Activated naive CD4-positive, alpha-beta T cell (primary cell): ENCODE results near the gene ACTMAP.

Experiments used
- DNase-seq, 4 experiments: peaks; one replicate each; lab custom pipeline; 2025; lab: John Stamatoyannopoulos, UW

ACTMAP gene

DNA sequence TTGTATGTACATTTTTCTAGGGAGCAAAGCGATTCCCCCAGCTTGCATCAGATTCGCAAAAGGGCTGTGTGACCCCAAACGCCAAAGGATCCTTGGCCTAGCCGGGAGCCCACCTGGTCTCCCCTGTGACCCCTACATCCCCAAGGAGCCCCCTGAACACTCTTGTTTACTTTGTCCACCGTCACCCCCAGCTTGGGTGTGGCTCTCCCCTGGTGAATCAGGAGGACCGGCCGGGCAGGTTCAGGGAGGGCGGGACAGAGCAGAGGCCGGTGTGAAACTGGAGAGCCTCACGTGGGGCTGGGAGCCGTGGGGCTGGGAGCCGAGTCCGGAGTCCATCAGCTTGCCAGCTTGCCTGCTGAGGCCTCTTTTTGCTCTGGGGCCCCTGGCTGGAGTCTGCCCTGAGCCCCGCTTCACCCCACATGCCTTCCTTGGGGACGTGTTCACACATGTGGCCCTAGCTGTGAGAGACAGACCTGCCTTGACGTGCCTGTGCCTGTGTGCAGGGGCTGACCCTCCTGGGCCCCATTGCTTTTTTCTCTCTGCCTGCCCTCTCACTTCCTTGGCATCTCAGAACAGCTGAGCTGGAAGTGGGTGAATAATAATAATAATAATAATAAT is 31.4 kb downstream of the ACTMAP start:
- DNase-seq, result no peak

DNA sequence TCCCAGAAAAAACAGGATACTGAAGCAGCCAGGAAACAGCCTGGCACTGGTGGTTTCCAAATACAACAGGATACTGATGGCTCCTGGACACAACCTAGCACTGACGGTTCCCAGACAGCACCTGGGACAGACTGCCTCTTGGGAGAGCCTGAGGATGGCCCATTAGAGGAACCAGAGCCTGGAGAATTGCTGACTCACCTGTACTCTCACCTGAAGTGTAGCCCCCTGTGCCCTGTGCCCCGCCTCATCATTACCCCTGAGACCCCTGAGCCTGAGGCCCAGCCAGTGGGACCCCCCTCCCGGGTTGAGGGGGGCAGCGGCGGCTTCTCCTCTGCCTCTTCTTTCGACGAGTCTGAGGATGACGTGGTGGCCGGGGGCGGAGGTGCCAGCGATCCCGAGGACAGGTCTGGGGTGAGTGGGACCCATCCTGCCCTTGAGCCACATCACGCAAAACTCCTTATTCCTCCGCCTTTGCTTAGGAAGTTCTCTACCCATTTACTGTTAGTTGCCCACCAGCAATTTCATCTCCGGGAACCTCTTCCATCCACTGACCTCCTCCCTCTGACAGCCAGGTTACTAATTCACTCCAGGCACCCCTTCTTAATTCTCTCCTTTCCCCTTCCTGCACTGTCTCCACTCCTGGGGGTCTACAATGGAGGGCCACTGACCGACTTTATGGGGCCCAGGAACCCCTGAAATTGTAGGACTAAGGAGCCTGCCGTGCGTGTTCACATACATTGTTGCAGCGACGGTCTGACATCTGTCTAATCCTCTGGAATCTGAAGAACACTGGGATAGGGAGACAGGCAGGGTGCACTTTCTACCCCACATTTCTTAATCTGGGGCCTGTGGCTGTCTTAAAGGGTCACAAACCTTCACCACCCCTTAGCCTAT is 32.1 kb downstream of the ACTMAP start:
- no peak for DNase-seq

DNA sequence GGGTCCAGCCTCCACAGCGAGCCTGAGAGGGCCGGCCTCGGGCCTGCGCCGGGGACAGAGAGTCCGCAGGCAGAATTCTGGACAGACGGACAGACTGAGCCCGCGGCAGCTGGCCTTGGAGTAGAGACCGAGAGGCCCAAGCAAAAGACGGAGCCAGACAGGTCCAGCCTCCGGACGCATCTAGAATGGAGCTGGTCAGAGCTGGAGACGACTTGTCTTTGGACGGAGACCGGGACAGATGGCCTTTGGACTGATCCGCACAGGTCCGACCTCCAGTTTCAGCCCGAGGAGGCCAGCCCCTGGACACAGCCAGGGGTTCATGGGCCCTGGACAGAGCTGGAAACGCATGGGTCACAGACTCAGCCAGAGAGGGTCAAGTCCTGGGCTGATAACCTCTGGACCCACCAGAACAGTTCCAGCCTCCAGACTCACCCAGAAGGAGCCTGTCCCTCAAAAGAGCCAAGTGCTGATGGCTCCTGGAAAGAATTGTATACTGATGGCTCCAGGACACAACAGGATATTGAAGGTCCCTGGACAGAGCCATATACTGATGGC is 32.9 kb downstream of the ACTMAP start:
- no peak for DNase-seq

DNA sequence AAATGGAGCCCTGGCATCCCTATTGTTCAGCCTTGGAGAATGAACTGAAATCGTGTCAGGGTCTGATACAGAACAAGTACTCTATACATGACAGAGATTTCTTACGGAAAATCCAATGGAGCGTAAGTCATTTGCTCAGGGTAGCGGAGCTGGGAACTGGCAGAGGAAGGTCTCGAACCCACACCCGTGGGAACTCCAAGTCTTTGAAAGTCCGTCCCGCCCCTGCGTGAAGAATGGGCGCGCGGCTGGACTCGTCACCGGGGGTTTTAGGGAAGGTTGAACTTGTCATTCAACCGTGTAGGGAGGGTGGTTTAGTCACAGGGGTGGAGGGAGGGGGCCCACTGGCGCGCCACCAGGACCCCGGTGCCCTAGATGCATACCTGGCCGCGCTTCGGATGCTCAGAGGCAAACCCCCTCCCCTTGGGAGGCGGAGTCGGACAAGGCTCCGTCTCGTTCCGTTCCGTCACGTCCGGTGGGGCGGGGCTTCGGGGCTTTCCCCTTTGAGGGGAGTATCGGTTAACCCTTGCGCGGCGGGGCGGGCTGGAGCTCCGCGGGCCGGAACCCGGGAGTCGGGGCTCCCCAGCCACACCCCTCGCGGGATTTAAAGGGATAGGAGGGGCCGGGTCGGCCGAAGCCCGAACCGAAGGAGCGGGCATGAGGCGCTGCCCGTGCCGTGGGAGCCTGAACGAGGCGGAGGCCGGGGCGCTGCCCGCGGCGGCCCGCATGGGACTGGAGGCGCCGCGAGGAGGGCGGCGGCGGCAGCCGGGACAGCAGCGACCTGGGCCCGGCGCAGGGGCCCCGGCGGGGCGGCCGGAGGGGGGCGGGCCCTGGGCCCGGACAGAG is 33.6 kb downstream of the ACTMAP start, which contains the start of the genes COQ8B and ITPKC:
Gene COQ8B, minus strand, starts transcription at position 405 of the 843 bp plus-strand sequence. CDS start 2,254 bp downstream, outside the sequence.
Gene ITPKC, plus strand, starts transcription at position 631 of the 843 bp plus-strand sequence. Its CDS starts 24 bp downstream, at position 655.
- peak; percentile 96 to 100 (median 99) for DNase-seq

DNA sequence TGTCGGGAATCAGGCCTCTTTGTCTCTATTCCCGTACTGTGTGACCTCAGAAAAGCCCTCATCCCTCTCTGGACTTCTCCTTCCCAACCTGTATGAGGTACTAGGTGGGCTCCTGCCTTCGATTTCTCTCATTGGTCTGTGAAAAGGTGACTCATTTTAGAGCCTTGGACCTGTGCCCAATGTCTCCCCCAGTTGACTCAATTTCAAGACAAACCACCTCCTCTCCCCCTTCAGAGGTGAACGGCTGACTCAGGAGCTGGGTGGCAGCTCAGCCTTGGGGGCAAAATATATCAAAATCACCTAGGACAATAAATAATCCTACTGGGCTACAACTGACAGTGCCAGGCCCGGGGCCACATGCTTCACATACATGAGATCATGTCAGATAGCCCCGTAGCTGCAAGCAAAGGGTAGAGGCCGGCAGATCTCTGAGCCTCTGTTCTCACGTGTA is 34.2 kb downstream of the ACTMAP start:
- peak in 2 of 4 experiments; percentile 12 to 17 for DNase-seq

DNA sequence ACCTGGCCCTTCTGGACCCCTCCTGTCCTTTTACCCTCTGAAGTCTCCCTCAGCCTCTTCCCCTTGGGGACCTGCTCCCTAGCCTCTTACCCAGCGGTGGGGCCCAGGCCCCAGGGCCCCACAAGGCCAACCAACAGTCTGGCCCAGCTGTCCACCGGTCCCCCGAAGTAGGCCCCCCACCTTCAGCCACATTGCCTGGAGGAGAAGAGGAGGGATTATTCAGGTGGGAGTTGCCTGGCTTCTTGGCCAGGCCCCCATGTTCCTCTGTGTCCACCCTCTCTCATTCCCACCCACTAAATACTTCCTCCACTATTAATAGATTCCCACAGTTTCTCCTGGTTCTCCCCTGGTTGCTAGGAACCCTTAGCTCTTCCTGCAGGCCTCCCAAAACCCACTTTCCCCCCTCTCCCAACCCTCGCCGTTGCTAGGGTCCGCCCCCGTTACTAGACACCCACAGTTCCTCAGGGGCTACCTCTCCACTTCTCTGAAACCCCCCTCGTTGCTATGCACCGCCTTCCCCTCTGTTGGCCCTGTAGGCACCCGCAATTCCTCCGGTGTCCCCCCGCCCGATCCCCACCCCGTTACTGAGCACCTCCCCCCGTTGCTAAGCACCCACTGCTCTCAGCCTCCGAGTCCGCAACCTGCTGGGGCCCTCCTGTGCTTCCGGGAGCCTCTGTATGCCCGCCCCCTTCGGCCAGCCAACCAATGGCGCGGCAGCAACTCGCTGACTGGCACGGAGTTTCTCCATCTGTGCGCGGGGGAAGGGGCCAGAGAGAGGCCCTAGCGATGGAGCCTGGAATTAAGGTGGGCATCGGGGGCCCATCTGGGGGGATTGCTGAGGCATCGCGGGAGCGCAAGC is 35.6 kb downstream of the ACTMAP start:
- DNase-seq, result peak; percentile 77 to 91 (median 84)

DNA sequence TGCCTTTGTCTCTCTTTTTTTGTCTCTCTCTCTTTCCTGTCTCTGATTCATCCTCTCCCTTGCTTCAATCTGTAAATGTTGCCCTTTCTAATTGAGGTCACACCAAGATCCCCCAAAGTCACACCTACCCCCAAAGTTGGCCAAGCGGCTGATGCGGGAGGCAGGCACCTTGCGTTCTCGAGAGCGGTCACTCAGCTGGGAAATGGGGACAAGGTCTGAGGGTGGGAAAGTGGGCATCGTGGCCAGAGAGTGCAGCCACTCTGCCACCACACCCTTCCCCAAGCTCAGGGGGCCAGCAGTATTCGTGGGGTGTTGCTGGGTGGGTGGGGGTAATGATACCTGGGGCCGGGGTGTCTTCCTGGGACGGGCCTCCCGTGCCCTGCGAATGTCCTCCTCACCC is 36.3 kb downstream of the ACTMAP start:
- DNase-seq, result no peak

DNA sequence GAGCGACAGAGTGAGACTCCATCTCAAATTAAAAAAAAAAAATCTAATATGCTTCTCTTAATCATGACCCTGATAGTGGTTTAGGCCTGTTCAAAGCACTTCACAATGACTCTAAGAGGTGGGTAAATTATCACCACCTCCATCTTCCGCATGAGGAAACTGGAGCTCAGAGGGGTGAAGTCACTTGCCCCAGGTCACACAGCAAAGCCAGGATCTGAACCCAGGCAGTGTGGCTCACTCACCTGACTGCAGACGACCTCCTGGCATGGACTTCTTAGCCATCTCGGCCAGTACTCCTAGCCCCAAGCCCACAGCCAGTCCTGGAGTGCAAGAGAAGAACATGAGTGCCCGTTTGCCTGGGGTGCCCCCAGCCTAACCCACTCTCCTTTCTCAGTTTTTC is 40.5 kb downstream of the ACTMAP start:
- DNase-seq, result no peak

DNA sequence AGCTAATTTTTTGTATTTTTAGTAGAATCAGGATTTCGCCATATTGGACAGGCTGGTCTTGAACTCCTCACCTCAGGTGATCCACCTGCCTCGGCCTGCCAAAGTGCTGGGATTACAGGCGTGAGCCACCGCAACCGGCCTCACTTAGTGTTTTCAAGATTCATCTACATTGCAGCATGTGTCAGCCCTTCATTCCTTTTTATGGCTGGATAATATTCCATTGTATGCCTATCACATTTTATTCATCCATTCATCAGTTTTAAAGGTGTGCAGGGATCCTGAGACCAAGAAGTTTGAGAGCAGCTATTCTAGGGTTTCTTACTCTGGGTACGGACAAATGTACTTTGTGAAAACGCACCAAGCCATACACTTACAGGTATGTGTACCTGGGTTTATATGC is 42.7 kb downstream of the ACTMAP start:
- no peak for DNase-seq

DNA sequence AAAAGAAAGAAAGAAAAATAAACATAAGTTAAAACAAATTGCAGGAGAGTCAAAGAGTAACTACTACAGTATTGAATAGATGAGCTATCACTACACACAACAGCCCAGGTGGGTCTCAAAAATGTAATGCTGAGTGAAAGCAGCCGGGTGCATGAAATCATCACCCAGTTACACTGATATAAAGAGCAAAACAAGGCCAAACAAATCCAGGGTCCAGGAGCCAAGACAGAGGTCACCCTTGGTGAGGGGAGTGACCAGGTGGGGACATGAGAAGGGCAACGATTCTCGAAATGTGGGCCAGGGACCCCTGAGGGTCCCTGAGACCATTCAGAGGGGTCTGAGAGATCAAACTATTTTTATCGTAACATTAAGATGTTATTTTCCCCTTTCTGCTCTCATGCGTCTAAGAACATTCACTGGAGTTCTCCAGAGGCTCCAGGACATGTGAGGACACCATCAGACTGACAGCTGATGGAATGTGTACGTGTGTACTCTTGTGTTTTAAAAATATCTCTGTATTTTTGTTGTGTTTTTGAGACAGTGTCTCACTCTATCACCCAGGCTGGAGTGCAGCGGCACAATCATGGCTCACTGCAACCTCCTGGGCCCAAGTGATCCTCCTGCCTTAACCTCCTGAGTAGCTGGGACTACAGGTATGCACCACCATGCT is 44.2 kb downstream of the ACTMAP start:
- no peak for DNase-seq

DNA sequence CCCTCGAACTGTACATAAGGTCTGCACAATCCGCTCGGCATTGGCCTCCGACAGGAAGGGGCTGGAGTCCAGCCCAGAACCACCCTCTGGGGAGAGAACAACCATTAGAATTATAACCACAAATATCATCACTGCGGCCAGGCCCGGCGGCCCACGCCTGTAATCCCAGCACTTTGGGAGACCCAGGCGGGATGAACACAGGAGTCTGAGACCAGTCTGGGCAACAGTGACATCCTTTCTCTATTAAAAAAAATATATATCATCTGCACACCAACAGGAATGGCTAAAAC is 45.0 kb downstream of the ACTMAP start:
- DNase-seq, result no peak

DNA sequence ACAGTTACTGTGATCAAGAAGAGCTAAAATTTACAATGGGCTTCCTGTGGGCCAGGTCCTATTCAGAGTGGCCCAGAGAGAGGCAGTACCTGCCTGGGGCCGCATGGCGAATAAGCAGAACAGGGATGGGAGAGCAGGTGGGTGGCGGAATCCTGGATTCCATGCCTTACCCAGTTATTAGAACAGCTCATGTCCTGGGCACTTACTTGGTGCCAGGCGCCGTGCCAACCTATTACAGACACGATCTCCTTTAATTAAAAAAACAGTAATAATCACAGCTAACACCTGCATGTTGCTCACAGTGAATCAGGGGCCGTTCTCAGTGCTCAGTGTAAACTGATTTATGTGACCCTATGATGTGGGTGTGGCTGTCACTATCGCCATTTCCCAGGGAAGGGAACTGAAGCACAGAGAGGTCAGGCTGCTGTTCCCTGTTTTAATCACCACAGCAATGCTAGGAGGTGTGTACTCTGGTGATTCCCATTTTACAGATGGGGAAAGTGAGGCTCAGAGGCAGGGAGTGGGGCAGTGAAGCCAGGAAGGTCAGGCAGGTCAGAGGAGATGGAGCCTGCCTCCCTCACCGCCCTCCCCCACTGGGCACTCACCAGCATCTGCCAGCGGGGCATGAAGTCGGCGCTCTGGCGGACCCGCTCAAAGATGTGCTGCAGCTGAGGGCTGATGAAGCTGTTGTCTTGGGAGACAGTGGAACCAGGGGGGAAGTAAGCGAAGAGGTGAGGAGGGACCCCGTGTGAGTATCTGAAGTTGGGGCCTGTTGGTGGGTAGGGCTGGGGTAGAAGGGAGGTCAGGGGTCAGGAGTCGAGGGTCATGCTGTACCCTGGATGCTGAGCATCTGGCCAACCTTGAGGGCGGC is 45.6 kb downstream of the ACTMAP start:
- DNase-seq, result no peak

DNA sequence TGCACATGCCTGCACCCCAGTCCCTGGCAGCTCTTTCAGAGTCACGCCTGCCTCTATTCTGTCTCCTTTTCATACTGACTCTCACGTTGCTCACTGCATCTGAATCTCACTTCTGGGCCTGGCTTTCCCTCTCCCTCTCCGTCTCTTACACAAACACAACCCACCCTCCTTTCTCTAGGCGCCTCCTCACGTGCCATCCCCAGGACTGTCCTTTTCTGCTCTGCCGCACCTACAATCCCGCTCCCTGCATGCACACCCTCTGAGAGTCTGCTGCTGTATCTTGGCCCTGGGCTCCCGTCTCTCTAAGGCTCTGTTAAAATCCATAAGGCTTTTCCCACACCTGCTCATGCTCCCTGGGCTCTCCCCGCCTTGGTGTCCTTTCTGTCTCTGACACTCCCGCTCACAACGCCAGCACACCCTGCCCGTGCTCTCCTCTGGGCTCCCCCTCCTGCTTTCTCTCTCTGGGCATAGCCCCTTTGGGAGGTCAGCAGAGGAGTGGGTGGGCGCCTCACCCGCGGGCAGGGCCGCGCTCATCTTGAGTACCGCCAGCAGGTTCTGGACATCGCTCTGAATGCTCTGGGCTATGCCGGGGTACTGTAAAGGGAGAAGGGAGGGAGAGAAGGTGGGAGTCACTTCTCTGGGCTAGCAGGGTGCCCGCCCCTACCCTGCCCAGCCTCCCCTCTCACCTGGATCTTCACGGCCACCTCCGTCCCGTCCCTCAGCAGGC is 47.1 kb downstream of the ACTMAP start:
- DNase-seq, result no peak

DNA sequence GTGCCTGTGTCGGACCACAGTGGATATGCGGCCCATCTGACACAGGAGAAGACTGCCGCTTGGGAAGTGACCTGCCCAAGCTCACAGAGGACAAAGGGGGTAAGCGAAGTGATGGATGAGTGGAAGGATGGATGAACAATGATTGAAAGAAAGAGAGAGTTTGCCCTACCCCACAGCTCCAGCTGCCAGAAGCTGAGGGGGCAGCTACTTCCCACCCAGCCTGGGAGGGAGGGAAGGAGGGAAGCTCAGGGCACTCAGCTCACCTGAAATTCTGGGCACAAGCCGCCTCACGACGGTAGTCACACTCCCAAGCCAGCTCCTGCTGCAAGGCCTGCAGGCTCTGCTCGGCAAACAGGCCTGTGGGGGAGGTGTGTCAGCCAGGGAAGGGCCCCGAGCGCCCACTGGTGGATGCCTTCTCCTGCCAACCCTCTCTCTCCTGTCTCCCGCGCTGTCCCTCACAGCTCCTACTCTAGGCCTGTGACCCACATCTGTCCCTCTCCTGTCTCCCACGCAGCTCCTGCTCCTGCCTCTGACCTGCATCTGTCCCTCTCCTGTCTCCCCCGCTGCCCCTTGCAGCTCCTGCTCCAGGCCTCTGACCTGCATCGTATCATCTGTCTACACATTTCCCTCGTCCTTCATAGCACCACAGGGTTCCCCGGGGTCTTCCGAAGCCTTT is 47.8 kb downstream of the ACTMAP start:
- no peak for DNase-seq

DNA sequence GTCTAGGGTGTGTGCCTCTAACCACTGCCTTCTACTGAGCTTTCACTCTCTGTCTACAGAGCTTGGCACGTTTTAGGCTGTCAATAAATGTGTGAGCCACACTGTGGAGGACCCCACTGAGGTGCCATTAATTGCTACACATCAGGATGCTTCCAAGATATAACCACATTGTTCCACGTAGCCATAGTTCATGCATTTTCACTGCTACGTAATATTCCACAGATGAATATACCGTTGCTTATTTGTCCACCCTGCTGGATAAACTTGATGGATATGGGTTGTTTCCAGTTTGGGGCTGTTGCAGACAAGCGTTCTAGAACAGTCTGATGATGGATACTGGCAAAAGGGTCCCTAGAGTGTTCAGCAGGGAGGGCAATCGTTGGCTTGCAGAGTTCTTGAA is 48.5 kb downstream of the ACTMAP start:
- no peak for DNase-seq

DNA sequence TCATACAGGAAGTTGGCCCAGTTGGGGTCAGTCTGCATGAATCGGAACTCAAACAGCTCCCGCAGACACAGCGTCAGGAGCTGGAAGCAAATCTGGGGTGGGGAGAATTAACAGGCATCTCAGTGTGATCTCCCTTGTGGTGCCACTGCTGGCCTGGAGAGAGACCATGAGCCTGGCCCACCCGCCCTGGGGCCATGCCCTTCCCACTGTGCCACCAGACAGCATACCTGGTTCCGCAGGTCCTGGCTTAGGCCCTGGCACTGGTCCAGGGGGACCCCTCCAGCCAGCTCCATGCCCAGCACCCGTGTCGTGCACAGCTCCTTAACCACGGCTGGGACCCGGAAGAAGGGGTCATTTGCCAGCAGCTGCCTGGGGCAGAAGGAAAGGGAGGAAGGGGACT is 50.2 kb downstream of the ACTMAP start:
- DNase-seq, result no peak

DNA sequence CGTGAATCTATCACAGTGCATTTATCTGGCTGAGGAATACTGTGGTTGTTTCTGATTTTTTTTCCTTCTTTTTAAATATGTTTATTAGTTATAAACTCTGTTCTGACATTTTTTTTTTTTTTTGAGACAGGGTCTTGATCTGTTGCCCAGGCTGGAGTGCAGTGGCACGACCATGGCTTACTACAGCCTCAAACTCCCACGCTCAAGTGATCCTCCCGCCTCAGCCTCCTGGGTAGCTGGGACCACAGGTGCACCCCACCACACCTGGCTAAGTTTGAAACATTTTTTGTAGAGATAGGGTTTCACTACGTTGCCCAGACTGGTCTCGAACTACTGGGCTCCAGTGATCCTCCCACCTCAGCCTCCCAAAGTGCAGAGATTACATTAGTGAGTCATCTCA is 53.3 kb downstream of the ACTMAP start:
- DNase-seq, result no peak

DNA sequence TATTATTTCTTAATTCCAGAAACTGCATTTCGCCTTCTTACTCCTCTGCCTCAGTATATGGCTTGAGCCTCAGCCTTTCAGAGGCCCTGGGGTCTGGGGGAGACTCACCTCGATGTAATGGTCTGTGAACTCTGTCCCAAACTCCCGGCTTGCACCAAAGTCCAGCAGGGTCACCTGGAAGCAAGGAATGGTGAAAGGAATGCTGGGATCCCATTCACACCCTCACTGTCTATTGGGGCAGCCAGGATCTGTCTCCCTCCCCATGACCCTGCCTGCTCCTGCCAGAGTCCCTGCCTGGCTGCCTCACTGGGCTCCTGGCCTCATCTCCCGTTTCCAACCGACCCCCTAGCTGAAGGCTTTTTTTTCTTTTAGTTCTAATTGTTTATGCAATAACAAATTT is 54.4 kb downstream of the ACTMAP start:
- DNase-seq, result no peak
